Astrocyte (in vitro differentiated cells and primary cell): ENCODE results near the gene MAP7.

Source experiments
- EZH2 ChIP-seq: IDR thresholded peaks from 2 replicates; pipeline ENCODE4 v1.6.1; 2012; ENCODE audit warnings: mild to moderate bottlenecking, low read length, inconsistent platforms; ENCODE audit not compliant: insufficient read depth
- TF ChIP-seq, protein P1 (sequence below): IDR thresholded peaks from 2 replicates; pipeline ENCODE4 v1.5.1; 2011; ENCODE audit warnings: low read depth, mild to moderate bottlenecking, inconsistent platforms, low read length, moderate library complexity; ENCODE audit not compliant: insufficient read depth

DNA sequence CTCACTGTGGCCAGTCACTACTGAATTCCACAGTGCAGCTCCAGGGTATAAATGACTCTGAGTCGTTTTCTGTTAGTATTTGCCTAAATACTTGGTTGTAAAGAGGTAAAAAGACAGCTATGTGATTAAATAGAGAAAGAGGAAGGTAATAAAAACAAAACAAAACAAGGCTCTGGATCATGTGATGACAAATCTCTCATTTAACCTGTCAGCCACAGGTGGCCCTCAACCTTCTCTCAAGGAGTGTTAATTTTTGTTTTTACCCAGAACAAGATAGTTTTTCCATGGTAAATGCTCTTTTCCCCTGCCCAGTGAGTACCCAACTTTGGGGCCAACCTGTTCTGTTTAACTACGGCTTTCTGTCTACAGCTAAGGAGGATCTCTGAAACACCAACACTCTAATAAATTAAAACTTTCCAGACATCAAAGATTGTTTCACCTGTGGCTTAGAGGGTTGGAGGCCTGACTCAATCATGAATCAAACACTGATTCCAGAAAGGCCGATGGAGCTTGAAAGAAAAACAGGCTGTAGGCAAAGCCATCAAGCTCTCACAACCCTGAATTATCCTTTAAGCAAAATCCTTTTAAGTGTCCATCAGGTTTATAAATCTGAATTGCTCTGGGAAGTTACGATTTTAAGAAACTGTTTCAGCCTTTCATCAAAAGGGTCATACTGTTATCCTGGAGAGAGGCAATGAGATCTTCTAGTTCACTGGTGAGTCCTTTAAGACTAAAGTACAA lies 179.1 kb downstream of the MAP7 start:
- TF ChIP-seq, protein P1, sequence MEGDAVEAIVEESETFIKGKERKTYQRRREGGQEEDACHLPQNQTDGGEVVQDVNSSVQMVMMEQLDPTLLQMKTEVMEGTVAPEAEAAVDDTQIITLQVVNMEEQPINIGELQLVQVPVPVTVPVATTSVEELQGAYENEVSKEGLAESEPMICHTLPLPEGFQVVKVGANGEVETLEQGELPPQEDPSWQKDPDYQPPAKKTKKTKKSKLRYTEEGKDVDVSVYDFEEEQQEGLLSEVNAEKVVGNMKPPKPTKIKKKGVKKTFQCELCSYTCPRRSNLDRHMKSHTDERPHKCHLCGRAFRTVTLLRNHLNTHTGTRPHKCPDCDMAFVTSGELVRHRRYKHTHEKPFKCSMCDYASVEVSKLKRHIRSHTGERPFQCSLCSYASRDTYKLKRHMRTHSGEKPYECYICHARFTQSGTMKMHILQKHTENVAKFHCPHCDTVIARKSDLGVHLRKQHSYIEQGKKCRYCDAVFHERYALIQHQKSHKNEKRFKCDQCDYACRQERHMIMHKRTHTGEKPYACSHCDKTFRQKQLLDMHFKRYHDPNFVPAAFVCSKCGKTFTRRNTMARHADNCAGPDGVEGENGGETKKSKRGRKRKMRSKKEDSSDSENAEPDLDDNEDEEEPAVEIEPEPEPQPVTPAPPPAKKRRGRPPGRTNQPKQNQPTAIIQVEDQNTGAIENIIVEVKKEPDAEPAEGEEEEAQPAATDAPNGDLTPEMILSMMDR, result no peak
- TF ChIP-seq EZH2, result no peak
